ENCODE results near the gene ITIH1. TPM values are rescaled to one million over a fixed set of nuclear protein-coding genes. Genes with fewer than 3 reads are reported as not detected.

Gene ITIH1
- total RNA-seq, 1 donor from 2014 or later: not detected

GRCh38 chr3:52796411-52796810, 19.0 kb downstream of the ITIH1 start:
- TF ChIP-seq CTCF (IDR thresholded peaks at IDR 0.05; ENCODE audit: unreplicated experiment): no peak
- Mint-ChIP-seq H3K36me3 (ENCODE audit: low read depth, unreplicated experiment) (no peaks in the 10 kb centered on the region), H3K27me3 (ENCODE audit: unreplicated experiment) (peaks cover 8% of the 10 kb centered on the region), H3K9me3 (ENCODE audit: unreplicated experiment) (no peaks in the 10 kb centered on the region), H3K4me3 (ENCODE audit: unreplicated experiment) (no peak overlapping the region), H3K4me1 (ENCODE audit: unreplicated experiment) (peaks cover 4% of the 10 kb centered on the region), H3K27ac (ENCODE audit: unreplicated experiment) (no peak overlapping the region)
- DNase-seq (ENCODE audit: low spot score): no peak

GRCh38 chr3:52798376-52798977, 21.1 kb downstream of the ITIH1 start:
- Mint-ChIP-seq H3K27ac (ENCODE audit: unreplicated experiment) (no peak overlapping the region), H3K27me3 (ENCODE audit: unreplicated experiment) (peaks cover 5% of the 10 kb centered on the region), H3K4me1 (ENCODE audit: unreplicated experiment) (peaks cover 4% of the 10 kb centered on the region), H3K4me3 (ENCODE audit: unreplicated experiment) (no peak overlapping the region), H3K36me3 (ENCODE audit: low read depth, unreplicated experiment) (no peaks in the 10 kb centered on the region), H3K9me3 (ENCODE audit: unreplicated experiment) (no peaks in the 10 kb centered on the region)
- no peak for DNase-seq (ENCODE audit: low spot score)
- no peak for TF ChIP-seq CTCF (IDR thresholded peaks at IDR 0.05; ENCODE audit: unreplicated experiment)

- peaks cover 5% of the 10 kb centered on the region for H3K27me3 Mint-ChIP-seq (ENCODE audit: unreplicated experiment)
- H3K27ac Mint-ChIP-seq (ENCODE audit: unreplicated experiment): no peak overlapping the region
- H3K4me3 Mint-ChIP-seq (ENCODE audit: unreplicated experiment): no peak overlapping the region
- peak; percentile 76 for TF ChIP-seq CTCF (IDR thresholded peaks at IDR 0.05; ENCODE audit: unreplicated experiment)
- DNase-seq (ENCODE audit: low spot score): peak; percentile 75
- H3K4me1 Mint-ChIP-seq (ENCODE audit: unreplicated experiment): peaks cover 4% of the 10 kb centered on the region
- no peaks in the 10 kb centered on the region for H3K36me3 Mint-ChIP-seq (ENCODE audit: low read depth, unreplicated experiment)
- no peaks in the 10 kb centered on the region for H3K9me3 Mint-ChIP-seq (ENCODE audit: unreplicated experiment)
These were observed 21.6 kb downstream of the ITIH1 start for GRCh38 chr3:52798978-52799476.

- Mint-ChIP-seq H3K27me3 (ENCODE audit: unreplicated experiment) (peaks cover 5% of the 10 kb centered on the region), H3K4me3 (ENCODE audit: unreplicated experiment) (no peak overlapping the region), H3K4me1 (ENCODE audit: unreplicated experiment) (peaks cover 4% of the 10 kb centered on the region), H3K9me3 (ENCODE audit: unreplicated experiment) (no peaks in the 10 kb centered on the region), H3K36me3 (ENCODE audit: low read depth, unreplicated experiment) (no peaks in the 10 kb centered on the region), H3K27ac (ENCODE audit: unreplicated experiment) (no peak overlapping the region)
- no peak for DNase-seq (ENCODE audit: low spot score)
- no peak for TF ChIP-seq CTCF (IDR thresholded peaks at IDR 0.05; ENCODE audit: unreplicated experiment)
These were observed 22.7 kb downstream of the ITIH1 start for GRCh38 chr3:52800079-52800478.

GRCh38 chr3:52801839-52802238, 24.4 kb downstream of the ITIH1 start:
- H3K9me3 Mint-ChIP-seq (ENCODE audit: unreplicated experiment): no peaks in the 10 kb centered on the region
- H3K27ac Mint-ChIP-seq (ENCODE audit: unreplicated experiment): no peak overlapping the region
- H3K36me3 Mint-ChIP-seq (ENCODE audit: low read depth, unreplicated experiment): no peaks in the 10 kb centered on the region
- H3K27me3 Mint-ChIP-seq (ENCODE audit: unreplicated experiment): peaks cover 4% of the 10 kb centered on the region
- no peak overlapping the region for H3K4me3 Mint-ChIP-seq (ENCODE audit: unreplicated experiment)
- H3K4me1 Mint-ChIP-seq (ENCODE audit: unreplicated experiment): no peaks in the 10 kb centered on the region
- no peak for TF ChIP-seq CTCF (IDR thresholded peaks at IDR 0.05; ENCODE audit: unreplicated experiment)
- DNase-seq (ENCODE audit: low spot score): no peak
